HG03103 (cell line): ENCODE data around the gene RNF144A.

Experiments
- ATAC-seq: cut with Tn5 transposase; IDR thresholded peaks from one replicate; pipeline ENCODE4 v1.9.1; 2021; ENCODE audit warnings: low read depth; ENCODE audit not compliant: unreplicated experiment

Gene RNF144A

DNA sequence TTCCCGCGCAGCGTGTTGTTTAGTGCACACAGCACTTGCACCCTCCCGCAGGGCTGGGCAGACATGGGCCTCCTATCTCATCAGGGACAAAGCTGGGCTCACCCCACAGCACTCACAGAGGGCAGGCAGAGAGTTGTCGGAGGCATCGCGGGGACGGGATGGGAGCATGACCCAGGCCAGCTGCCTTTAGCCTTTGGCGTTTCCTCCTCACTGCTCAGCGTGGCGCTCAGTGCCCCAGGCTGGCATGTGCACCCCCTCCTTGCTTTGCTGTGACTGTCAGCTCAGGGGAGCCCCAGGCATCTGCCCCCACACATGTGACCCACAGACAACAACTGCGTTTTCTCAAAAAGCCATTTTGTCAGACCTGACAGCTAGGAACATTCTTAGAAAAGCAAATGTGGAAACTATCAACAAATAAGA is 101.1 kb downstream of the RNF144A start:
- ATAC-seq: no peak

DNA sequence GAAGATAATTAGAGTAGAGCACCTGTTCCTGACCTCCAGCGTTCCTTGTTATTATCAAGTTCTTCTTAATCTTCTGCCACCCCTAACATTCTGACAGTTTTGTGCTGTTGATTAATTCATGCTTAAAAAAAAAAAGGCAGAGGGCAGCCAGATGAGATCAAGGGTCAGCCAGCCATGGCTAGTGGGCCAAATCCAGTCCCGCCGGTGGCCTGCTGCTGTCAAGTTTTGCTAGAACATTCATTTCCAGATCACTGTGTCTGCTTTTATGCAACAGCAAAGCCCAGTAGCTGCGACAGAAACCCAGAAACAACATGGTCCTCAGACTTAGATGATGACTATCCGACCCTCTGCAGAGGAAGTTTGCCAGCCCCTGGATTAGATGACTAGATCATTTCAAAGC is 101.6 kb downstream of the RNF144A start:
- ATAC-seq: no peak

DNA sequence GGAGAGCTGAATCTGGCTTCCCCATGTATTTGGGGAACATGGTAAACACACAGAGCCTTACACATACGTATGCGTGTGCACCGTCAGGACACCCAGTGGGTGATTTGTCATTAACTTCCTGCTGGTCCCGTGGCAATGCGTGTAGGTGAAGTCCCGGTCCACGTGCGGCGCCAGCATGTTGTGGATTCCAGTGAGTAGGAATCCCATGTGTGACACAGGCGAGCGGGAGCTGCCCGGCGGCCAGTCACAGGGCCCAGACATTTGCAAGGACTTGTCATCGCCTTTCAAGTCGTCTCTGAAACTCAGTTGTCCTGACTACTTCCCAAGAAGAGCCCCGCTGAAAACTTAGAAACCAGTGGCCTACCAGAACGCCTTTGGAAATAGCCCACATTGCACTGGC is 102.0 kb downstream of the RNF144A start:
- ATAC-seq: no peak

DNA sequence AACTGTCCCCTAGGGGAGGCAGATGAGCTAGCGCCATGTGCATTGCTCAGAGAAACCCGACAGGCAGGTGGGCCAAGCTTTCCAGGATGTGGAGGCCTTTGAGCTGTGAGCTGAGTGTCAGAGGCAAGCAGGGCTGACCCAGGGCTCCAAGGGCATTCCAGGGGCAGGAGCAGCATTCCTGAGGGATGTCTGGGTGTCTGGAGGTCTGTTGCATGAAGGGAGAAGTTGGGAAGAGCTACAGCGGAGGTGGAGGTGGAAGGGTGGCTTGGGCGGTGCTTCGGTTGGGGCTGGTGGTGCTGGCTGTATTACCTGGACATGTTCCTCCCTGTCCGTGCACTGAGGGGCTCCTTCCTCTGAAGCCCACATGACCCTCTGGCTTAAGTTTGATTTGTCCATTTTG is 102.8 kb downstream of the RNF144A start:
- no peak for ATAC-seq

DNA sequence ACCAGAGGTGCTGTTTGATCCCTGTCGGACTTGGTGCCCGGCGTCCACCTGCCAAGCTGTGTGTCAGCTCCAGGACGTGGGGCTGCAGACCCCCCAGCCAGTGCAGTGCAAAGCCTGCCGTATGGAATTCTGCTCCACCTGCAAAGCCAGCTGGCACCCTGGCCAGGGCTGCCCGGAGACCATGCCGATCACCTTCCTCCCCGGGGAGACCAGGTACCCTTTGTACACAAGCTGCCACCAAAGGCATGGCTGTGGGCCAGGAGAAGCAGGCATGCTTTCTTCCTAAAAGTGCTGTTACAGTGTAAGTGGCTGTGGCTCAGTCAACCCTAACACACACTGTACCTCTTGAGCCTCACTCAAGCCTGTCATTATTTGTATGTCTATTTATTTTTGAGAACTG is 103.3 kb downstream of the RNF144A start:
- no peak for ATAC-seq

DNA sequence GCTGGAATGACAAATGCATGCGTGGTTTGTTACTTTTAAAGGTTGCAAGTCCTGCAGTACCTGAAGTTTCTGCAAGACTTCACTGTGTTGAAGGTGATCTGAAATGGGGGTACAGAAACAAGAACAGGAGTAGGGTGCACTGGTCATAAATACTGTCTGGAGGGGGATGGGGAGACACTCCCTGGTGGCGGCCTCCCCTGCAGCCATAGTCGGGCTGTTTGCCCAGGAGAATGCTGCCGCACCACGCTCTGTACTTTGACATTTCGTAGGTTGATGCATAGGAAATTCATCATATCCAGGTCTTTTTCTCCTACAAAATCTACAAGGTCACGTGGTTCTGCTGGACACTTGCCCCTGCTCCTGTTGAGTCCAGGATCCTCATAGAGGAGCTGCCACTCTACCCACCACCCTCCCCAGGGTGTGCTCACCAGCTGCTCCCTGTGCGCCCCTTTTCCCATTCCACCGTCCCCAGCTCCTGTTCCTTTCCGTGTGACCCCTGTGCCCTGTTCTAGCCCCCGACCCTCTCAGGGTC is 103.8 kb downstream of the RNF144A start:
- no peak for ATAC-seq

DNA sequence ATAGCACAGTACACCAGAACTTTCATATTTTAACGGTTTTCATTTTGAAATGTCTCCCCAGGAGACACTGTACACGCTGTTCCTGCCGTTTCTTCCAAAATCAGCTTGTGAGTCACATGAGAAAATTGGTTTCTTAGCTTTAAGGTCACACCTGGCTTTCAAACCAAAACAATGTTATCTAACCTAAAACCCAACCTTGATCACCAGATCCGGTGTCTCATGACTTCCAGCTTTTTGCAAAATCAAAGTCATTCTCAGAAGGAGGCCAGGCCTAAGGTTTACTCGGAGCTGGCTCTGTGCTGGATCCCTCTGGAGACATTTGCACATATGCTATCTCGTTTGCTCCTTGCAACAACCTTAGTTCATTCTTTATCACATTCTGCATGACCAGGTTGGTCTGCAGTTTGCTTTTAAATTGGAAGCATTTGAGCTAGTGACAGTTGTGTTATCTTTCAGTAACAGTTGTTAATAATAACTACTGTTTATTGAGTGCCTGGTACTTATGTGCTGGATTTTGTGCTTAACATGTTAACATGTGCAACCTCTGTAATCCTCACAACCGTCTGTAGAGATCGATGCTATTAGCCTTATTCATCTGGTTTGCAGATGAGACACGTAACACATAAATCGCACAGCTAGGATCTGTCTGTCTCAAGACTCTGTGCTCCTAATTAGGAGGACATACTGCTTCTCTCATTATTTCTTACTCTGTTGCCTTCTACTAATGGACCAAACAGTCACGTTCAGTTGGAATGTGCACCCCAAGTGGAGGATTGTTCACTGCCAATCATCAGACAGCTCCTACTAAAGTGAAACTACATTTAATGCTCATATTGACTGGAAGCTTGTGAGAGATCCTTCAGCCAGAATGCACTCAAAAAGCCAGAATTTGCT is 105.5 kb downstream of the RNF144A start:
- ATAC-seq: no peak

DNA sequence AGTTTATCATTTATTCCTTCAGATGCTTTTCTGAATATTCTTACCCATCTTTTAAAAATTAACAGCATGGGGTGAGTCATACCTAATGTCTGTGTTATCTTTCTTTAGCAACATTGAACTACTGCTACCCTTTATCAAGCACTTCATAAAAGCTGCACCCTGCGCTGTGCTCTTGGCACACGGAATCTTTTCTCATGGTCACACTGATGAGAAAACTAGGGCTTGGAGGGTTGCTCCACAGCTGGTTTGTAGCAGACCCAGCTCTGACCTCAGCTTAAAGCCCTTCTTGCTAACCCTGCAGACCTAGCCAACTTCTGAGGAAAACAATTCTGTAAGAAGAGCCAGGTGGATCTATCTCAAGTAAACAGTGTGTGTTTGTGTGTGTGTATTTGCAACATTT is 106.3 kb downstream of the RNF144A start:
- no peak for ATAC-seq

DNA sequence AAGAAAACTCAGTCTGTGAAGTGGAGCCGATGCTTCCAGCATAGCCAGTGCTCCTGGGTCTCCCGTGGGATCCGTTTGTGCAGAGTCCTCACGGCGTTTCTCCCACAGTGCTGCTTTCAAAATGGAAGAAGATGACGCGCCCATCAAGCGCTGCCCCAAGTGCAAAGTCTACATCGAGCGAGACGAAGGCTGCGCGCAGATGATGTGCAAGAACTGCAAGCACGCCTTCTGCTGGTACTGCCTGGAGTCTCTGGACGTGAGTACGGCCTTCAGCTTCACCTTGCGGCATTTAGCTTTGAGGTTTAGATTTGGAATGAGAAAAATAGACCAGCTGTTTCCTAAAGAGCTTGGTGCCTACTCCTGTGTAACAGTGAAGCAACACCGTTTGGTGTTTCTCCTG is 107.0 kb downstream of the RNF144A start:
- ATAC-seq: no peak

DNA sequence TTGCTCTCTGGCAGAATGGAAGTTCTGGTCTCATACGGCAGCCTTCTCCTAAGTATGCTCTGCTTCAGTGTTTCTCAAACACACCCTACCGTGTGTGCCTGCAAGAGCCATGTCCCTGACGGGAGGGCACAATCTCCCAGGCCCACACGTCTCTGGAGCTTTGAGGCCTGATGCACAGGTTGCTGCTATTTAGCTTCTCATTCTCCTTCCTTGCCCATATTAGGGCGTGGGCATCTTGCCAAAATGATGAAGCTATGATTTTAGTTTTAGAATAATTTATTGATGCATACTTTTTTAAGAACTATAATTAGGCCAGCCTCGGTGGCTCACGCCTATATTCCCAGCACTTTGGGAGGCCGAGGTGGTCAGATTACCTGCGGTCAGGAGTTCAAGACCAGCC is 107.9 kb downstream of the RNF144A start:
- no peak for ATAC-seq

DNA sequence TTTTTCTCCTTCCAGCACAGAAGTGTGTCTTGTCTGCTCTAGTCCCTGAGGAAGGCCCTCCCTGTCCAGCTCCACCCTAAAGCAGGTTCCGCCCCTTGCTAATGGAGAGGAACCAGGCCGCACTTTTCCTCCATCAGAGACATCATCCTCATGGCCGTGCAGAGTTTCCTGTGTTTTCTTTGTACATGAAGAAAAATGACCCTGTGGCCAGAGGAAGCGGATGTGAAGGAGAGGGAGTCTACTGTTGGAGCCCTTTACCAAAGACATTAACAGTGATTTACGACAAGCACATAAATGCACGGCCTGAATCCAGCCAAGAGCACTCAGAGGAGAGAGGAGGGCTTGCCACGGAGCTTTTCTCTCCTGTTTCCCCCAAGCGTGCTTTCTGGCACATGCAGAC is 109.5 kb downstream of the RNF144A start:
- no peak for ATAC-seq

DNA sequence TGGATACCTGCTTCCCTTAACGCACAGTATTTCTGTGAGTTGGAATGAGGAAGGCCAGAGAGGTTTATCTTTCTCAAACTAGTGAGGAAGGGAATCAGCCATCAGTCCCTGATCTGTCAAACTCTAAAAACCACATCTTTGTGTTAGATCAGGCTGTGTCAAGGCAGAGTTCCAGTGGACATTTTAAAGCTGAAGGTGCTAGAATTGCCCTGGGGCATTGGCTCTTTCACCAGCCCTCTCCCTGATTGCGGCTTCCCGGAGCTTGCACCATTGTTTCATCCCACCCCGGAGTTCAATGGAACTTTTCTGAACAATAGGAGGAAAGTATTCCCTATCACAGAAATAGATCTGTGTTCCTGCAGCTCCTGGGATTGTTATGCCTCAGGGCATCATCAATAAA is 110.2 kb downstream of the RNF144A start:
- ATAC-seq: no peak

DNA sequence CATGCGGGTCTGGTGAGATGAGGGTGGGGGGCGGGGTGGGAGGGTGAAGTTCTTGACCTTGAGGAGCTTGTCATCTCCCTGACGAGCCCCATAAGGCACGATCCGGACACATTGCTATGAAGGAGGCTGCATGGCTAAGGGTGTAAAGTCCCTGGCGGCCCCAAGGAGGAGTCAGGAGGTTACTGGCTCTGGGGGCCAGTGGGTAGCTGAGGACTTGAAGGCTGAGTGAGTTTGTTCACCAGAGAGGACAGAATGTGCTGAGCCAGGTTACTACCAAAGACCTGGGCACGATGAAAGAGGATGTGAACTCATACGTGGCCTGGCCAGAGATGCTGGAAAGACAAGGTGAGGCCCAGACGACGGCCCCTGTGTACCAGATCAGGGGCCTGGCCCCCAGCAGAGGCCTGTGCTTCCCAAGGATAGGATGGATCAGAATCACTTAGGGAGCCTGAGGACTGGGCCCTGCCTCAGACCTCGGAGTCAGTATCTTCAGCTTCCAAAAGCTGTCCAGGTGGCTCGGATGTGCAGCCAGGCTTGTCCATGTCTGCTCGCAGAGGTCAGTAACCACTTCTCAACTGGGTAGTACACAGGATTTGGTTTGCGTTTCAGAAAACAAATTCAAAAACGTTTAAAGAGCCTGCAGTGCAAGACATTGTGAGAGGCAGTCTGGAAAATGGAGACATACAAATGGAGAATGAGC is 110.9 kb downstream of the RNF144A start:
- ATAC-seq: no peak

DNA sequence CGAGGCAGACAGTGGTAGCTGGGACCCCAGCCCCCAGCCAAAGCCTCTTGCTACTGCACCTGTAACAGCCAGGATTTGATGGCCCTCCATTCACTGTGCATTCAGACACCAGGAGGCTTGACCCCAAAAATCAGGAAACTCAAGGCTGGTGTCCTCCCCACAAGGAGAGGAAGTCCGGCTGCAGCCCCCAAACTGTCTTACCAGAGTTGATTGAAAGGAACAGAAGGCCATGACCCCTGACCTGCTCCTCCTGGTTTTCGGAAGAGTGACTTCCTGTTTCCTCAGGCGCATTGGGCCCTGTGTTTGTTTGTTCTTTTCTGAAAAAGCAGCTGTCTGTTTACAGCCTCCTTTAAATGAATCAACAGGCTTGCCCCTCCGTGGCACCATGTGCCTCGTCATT is 111.6 kb downstream of the RNF144A start:
- ATAC-seq: no peak

DNA sequence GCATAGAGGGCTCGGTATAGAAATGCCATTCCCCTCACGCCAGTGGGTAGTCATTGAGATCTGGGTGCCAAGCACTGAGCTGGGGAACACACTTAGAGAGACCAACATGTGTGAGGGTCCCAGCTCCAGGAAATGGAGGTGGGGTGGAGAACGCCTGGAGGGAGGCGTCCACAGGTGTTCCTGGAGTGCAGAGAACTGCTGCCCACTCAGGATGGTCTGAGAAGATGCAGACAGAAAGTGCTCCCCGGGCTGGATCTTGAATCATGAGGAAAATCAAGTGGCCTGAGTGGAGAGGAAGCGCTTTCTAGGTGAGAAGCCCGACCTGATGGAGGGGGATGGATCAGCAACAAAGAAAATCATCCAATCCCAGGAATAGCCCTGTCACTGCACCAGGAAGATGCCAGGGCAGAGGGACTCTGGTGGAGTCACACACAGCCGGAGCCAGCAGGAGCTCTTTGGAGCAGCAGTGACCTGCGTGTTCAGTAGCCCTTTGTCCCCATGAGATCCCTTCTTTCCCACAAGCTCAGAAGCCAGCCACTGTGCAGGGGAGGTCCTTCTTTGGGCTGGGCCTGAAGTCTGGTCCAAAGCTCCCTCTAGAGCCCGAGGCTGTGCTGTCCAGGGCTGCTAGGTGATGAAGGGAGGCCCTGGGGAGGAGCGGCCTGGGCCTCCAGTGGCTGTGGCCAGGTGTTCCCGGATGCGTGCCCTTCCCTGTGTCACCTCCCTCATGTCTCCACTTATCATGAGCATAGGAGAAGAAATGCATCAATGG is 112.3 kb downstream of the RNF144A start:
- ATAC-seq: no peak

DNA sequence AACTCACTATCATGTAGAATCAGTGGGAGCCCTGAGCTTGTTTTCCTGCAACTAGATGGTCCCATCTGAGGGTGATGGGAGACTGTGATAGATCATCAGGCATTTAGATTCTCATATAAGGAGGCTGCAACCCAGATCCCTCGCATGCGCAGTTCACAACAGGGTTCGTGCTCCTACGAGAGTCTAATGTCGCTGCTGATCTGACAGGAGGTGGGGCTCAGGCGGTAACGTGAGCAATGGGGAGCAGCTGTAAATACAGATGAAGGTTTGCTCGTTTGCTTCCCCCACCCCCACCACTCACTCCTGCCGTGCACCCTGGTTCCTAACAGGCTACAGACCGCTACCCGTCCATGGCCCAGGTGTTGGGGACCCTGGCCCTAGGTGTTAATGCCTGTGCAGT is 113.6 kb downstream of the RNF144A start:
- ATAC-seq: no peak

DNA sequence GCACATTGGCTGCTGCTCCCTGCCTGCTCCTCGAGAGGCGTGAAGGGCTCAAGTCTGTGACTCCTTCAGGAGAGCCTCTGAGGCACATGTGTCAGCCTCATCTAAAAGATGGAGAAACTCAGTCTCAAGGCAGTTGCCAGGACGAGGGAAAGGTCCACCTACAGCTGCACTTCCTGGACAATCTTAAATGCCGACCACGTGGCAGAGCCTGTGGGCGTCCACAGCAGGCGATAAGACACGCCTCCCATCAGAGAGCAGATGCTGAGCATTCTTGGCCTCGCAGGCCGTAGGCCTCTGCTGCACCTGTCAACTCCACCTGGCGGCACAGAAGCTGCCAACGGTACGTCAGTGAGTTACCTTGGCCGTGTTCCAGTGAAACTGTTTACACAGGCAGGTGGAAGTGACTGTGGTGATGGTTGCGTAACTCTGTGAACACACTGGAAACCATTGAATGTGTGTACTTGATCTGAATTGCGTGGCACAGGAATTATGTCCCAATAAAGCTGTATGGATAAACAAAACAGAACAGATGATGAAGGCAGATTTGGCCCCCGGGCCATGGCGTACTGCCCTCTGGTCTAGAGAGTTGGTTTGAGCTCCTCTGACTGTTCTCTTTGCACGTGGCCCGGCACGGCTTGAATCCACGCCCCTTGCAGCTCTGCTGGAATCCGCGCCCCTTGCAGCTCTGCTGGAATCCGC is 114.5 kb downstream of the RNF144A start:
- ATAC-seq: no peak

DNA sequence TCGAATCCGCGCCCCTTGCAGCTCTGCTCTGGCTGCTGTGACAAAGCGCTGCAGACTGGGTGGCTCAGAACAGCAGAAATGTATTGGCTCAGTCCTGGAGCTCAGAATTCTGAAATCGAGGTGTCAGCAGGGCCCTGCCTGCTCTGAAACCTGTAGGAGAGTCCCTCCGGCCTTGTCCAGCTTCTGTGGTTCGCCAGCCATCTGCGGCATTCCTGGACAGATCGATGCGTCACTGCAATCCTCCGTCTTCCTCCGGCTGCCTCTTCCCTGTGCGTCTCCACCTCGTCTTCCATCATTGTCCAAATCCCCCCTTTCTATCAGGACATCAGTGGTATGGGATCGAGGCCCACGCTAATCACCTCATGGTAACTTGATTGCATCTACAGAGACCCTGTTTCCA is 115.2 kb downstream of the RNF144A start:
- ATAC-seq: no peak

DNA sequence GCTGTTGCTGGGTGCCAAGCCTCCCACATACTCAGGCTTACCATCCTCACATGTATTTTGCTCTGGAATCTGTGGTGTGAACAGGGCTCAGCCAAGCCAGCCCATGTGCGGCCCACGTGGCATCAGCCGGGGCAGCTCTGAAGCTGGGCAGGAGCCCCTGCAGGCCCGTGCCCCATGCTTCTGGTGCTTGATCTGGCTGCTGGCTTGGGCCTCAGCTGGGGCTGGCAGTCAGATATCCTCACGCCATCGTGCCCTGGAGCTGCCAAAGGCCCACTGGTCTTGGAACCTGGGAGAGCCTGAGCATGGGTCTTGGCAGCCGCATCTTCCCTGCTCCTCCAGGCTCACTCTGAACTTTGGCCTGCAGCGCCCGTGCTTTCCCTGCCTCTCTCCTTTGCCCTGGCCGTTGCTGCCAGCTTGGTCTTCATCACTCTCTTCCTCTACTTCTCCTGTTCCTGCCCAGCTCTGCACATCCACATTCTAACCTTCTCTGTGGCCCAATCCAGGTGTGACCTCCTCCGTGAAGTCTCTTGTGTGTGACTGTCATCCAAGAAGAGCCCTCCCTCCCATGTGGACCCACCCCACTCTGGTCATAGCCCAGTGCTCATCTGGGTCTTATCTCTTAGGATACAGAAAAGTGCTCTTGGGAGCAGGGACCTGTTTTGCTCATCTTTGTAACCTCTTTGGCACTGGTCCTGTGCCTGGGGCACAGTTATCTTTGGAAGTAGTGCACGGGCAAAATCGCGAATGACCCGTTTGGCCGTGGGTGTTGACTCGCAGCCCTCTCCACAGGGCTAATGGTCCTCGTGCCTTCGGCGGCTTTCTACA is 116.1 kb downstream of the RNF144A start:
- no peak for ATAC-seq

DNA sequence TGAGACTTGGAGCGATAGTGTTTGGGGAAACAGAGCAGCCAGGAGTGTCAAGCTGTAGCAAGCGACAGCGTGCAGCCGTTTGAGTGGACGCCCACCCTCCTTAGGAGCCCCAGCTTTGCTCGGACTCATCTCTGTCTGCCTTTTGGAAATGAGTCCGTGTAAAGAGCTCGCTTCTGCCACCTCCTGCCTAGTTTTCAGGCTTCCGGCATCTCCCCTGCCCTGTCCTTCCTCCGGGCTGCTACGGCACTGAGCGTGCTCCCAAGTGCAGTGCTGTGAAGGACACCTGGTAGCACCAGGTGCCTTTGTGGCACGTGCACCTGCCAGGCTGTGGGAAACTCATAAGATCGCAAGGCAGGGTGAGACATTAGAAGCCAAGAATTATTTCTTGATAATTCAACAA is 117.1 kb downstream of the RNF144A start:
- ATAC-seq: no peak
